ENCODE measurements around the gene NOL7.

DNA sequence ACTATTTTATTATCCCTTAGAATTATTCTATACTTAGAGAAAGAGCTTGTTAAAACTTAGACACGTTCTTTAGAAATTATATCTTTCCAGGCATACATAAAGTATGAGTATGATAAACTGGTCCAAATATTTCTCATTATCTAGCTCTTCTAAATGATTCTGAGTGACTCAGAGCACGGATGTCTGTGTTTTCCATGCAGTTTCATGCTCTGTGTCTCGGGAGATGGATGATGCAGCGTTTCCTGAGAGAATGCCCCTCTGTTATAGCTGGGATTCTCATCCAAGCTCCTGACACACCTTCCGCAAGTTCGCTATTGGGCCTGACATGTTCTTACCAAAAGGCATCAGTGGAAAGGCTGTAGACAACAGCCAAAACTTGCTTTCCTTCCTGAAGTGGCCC is 21.4 kb upstream of the NOL7 start:
- TF ChIP-seq POLR2A (IDR thresholded peaks at IDR 0.05; ENCODE audit: low read depth, low read length) (no peak), RFX5 (IDR thresholded peaks at IDR 0.05; ENCODE audit: low read depth, low read length) (no peak), RCOR1 (IDR thresholded peaks at IDR 0.05; ENCODE audit: insufficient replicate concordance, low read length) (no peak), FOS (IDR thresholded peaks at IDR 0.05; ENCODE audit: low read depth, low read length) (no peak), CEBPB (IDR thresholded peaks at IDR 0.05; ENCODE audit: low read depth, low read length) (no peak), USF2 (IDR thresholded peaks at IDR 0.05; ENCODE audit: low read depth, low read length) (no peak), SMC3 (IDR thresholded peaks at IDR 0.05; ENCODE audit: low read depth, low read length) (no peak), RAD21 (IDR thresholded peaks at IDR 0.05; ENCODE audit: low read length) (no peak)
- TF ChIP-seq, protein P1, sequence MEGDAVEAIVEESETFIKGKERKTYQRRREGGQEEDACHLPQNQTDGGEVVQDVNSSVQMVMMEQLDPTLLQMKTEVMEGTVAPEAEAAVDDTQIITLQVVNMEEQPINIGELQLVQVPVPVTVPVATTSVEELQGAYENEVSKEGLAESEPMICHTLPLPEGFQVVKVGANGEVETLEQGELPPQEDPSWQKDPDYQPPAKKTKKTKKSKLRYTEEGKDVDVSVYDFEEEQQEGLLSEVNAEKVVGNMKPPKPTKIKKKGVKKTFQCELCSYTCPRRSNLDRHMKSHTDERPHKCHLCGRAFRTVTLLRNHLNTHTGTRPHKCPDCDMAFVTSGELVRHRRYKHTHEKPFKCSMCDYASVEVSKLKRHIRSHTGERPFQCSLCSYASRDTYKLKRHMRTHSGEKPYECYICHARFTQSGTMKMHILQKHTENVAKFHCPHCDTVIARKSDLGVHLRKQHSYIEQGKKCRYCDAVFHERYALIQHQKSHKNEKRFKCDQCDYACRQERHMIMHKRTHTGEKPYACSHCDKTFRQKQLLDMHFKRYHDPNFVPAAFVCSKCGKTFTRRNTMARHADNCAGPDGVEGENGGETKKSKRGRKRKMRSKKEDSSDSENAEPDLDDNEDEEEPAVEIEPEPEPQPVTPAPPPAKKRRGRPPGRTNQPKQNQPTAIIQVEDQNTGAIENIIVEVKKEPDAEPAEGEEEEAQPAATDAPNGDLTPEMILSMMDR (conservative IDR thresholded peaks at IDR 0.05; ENCODE audit: low read depth, low read length) = no peak

All from IMR-90 (cell line).